Fibroblast of peridontal ligament (primary cell): ENCODE measurements around the gene RAPGEF2.
A peak's percentile ranks its signal among the peaks of the same experiment; 100 is the strongest.

Experiments
- DNase-seq: peaks from one replicate; pipeline ENCODE4 v3.0.0-alpha.2; 2010; ENCODE audit errors: extremely low read depth

The RAPGEF2 gene

DNA sequence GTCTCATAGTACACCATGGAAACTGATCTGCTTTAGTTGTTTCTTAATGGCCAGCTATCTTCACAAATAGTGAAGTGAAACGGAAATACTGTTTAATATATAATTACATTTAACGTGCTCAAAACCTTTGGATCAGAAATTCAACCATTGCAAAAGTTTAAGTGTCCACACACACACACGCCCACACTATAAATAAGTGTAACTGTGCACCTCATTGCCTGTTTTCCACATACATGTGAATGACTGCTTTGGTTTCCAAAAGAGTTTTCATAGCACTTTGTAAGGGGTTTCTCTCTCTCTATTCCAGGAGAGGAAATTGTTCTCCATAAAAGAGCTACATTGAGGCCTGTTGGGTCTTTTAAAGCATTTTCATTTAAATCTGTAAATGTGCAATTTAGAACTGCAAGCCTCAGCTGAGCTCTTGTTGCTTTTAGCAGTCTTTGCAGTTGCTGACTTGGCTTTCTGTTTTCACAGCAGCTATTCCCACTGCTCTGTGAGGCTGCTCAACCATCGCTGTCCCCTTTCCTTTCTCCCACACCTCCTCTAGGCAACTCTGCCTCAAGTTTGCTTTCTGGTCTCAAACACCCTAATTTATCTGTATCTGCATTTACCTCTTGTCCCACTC lies 94.5 kb downstream of the RAPGEF2 start:
- no peak for DNase-seq

DNA sequence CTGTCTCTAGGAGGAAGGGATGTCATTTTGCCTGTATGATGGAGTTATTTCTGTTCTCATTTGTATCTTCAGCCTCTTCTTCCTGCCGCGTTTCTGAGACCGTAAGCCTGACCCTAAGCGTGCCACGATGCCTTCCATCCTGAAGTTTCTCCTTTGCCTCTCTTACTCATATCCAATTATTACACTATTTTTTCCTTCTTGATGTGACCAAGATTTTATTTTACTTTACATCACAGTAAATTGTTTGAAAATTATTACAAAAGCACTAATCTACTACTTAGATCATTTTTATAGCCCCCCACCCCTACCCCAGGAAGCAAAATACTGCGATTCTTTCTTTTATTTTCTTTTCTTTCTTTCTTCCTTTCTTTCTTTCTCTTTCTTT lies 95.0 kb downstream of the RAPGEF2 start:
- DNase-seq = no peak

GRCh38 chr4:159199826-159200225 lies 96.9 kb downstream of the RAPGEF2 start:
- no peak for DNase-seq

- no peak for DNase-seq
Measured at GRCh38 chr4:159201168-159201567, 98.3 kb downstream of the RAPGEF2 start.

GRCh38 chr4:159204566-159204965 lies 101.7 kb downstream of the RAPGEF2 start:
- DNase-seq = no peak

DNA sequence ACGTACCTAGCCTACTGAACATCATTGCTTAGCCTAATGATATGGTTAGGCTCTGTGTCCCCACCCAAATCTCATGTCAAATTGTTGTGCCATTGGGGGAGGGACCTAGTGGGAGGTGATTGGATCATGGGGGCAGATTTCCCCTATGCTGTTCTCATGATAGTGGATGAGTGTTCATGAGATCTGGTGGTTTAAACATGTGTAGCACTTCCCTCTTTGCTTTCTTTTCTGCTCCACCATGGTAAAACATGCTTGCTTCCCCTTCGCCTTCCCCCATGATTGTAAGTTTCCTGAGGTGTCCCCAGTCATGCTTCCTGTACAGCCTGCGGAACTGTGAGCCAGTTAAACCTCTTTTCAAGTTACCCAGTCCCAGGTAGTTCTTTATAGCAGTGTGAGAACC lies 102.6 kb downstream of the RAPGEF2 start:
- no peak for DNase-seq

DNA sequence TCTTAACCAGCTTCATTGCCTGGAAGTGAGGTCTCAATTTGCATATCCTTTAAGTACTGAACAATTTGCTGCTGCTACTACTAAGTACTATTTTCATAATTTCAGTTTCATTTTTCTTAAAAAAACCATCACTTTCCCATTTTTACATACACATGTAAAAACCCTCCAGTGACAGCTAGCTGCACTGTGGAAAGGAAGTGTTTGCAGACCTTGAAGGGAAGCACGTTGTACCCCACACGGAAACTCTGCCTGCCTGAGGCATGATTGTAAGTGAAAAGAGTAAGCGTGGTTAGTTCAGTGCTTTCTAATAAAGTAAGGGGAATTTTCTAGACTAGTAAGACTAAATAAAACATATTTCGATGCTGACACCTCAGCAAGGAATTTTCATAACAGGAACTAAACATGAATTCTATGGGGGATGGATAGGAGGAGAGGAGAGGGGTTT lies 103.6 kb downstream of the RAPGEF2 start:
- peak; percentile 27 for DNase-seq

GRCh38 chr4:159209249-159209648 lies 106.4 kb downstream of the RAPGEF2 start:
- DNase-seq = no peak

- no peak for DNase-seq
Measured at GRCh38 chr4:159210975-159211374, 108.1 kb downstream of the RAPGEF2 start.

DNA sequence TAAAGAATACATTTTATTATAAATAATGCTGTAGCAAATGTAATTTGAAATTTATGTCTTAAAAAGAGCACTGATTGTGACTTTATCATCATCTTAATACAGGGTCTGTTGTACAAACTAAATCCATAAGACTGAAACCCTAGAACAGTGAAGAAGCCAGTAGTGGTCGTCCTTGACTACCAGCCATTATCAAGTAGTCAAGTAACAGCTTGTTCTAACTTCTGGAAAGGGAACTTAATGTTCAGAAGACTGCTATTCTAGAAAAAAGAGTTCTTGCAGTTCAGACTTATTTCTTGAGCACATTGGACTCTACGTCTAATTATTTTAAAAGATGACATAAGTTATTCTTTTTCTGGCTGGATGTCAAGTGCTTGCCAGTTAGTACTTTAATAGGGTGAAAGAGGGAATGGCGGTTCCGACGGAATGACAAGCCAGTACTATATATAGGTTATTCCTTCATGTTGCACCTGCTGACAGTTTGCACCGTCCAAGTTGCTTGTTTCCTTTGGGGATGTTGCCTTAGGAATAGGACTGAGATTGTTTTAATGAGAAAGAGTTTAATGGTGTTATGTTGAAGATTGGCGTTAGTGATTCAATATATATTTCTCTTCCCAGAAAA lies 109.9 kb downstream of the RAPGEF2 start:
- no peak for DNase-seq

DNA sequence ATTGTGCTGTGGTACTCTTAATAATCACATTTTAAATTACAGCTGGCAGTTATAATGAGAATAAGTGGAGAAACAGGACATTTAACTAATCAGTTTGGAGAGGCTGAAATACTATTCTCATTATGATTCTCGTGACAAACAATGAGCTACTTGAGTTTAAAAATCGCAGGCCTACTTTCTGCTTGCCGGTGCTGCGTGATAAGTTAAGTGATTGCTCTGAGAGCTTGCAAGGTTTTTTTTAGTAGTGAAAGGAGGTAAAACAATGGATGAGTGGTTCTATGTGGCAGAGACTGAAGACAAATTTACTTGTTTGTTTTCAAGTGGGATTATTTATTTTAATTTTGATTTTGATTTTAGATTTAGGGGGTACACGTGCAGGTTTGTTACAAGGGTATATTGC lies 114.0 kb downstream of the RAPGEF2 start:
- DNase-seq = no peak

GRCh38 chr4:159219862-159220261 lies 117.0 kb downstream of the RAPGEF2 start:
- no peak for DNase-seq

GRCh38 chr4:159220353-159220752 lies 117.5 kb downstream of the RAPGEF2 start:
- DNase-seq = no peak

DNA sequence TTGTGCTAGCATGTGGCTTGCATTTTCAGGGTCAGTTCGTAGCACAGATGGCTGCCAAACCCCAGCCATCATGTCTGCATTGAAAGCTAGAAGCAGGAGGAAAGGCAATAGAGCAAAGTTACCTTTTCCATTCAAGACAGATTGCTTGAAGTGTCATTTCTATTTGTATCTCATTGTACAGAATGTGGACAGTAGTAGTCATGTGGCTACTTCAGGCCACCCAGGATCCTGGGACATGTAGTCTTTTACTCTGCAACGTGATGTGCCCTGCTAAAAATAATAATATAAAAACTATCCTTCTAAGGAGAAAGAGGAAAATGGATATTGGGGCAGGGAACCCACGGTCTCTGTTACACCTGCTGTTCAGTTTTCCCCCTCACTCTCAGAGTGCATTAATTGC lies 118.4 kb downstream of the RAPGEF2 start:
- DNase-seq = no peak

- no peak for DNase-seq
Measured at GRCh38 chr4:159222043-159222552, 119.2 kb downstream of the RAPGEF2 start.

GRCh38 chr4:159224408-159224807 lies 121.5 kb downstream of the RAPGEF2 start:
- no peak for DNase-seq

DNA sequence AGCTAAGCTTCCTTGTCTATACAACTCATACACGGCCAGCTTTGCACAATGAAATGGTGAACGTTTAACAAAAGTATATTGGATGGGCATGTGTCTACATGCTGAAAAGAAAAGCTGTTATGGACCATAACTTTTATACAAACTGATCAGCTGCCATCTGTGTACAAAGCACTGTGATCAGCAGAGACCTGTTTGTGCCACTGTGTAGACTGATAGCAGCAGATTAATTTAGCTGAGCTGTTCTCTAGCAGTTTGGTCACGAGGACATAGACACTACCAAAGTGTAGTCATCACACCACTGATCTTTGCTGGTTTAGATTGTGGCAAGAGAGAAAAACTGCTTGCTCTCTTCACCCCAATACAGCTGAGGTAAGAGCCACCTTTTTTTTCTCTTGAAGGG lies 124.5 kb downstream of the RAPGEF2 start:
- no peak for DNase-seq

DNA sequence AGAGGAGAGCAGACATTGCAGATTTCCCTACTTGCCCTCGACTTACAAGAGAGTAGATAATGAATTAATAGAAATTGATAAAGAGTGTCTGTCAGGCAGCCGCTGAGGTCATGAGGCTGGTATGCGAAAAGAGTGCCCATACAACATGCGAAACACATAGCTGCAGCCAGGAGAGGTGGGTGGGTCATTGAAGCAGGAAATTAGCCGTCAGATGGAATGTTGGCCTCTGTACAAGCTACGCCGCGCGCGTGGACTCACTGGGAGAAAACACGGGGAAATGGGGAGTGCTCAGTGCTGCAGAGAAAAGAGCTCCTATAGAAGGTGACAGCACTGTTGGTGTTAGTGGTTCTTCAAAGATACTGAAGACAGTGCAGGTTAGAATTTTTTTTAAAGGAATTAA lies 125.1 kb downstream of the RAPGEF2 start:
- no peak for DNase-seq

GRCh38 chr4:159229164-159229563 lies 126.3 kb downstream of the RAPGEF2 start:
- DNase-seq = peak; percentile 89

DNA sequence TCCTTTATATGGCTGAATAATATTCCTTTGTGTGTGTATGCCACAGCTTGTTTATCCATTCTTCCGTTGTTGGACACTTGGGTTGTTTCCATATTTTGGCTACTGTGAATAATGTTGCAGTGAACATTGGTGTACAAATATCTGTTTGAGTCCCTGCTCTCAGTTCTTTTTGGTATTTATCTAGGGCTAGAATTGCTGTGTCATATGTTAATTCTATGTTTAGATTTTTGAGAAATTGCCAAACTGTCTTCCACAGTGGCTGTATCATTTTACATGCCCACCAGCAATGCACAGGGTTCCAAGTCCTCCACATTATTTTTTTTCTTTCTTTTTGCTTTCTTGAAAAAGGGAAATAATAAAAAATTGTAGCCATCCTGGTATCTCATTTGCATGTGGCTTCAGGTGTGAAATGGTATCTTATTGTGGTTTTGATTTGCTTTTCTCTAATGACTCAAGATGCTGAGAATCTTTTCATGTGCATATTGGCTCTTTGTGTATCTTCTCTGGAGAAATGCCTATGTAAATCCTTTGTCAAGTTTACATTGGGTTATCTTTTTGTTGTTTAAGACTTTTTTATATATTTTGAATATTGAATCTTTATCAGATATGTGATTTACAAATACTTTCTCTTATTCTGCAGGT lies 129.7 kb downstream of the RAPGEF2 start:
- no peak for DNase-seq

DNA sequence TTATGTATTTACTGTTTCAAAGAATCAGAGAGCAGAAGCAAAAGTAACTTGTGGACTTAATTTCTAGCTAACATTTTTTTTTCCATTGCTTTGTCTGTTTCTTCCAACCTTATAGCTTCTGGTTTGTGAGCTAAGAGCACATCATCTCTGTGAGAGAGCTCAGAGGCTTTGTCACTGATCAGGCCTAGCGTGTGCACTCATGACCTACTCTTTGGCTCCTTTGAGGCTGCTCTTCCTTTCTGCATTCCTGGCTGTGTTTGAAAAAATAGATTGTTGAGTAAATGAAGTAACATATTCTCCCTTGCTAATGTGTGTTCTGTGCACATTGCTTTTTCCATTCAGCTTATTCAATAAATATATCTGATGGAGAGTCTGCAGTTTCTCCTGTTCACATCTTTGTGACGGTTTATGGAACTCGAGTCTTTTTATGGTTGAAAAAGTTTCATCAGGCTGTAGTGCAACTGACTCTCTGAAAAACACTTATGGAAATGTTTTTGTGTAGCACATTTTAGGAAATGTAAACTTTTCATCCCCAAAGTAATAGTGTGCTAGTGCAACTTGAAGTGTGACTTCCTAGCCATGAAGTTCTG lies 133.0 kb downstream of the RAPGEF2 start:
- no peak for DNase-seq

- no peak for DNase-seq
Measured at GRCh38 chr4:159237975-159238374, 135.1 kb downstream of the RAPGEF2 start.

DNA sequence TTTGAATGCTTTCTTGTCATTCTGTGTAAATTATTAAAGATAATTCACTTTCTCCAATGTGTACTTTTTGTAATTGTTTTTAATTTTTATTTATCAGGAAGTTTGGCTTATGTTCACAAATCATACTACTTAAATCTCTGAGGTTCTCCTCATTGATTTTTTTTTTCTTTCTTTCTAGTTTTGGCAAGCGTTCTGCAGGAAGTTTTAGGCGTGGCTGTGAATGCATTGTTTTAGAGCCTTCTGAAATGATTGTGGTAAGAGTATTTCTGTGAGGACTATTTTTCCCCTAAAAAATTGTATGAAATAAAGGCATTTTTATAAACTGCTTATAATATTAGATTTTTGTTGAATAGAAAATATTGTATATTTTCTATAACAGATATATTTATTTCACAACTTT lies 135.8 kb downstream of the RAPGEF2 start:
- peak; percentile 22 for DNase-seq
